Astrocyte of the cerebellum (primary cell): ENCODE measurements around the gene GSS.
A peak's percentile ranks its signal among the peaks of the same experiment; 100 is the strongest.

Source experiments
- DNase-seq: peaks from one replicate; pipeline ENCODE4 v3.0.0-alpha.2; 2011; ENCODE audit warnings: low read depth
- H3K4me3 ChIP-seq: 2 replicates; pipeline ENCODE4 v1.5.1; 2011; ENCODE audit warnings: mild to moderate bottlenecking, low read depth, low read length, moderate library complexity
- in situ Hi-C: cut with HindIII; loops from 2 replicates; pipeline ENCODE4 v1.10.0; 2017; ENCODE audit warnings: low sequenced_read_pairs
- TF ChIP-seq, protein P1 (sequence below): IDR thresholded peaks from 2 replicates; pipeline ENCODE4 v1.5.1; 2012; ENCODE audit warnings: low read length, low read depth, moderate library complexity, mild to moderate bottlenecking; ENCODE audit errors: missing control alignments

The GSS gene

DNA sequence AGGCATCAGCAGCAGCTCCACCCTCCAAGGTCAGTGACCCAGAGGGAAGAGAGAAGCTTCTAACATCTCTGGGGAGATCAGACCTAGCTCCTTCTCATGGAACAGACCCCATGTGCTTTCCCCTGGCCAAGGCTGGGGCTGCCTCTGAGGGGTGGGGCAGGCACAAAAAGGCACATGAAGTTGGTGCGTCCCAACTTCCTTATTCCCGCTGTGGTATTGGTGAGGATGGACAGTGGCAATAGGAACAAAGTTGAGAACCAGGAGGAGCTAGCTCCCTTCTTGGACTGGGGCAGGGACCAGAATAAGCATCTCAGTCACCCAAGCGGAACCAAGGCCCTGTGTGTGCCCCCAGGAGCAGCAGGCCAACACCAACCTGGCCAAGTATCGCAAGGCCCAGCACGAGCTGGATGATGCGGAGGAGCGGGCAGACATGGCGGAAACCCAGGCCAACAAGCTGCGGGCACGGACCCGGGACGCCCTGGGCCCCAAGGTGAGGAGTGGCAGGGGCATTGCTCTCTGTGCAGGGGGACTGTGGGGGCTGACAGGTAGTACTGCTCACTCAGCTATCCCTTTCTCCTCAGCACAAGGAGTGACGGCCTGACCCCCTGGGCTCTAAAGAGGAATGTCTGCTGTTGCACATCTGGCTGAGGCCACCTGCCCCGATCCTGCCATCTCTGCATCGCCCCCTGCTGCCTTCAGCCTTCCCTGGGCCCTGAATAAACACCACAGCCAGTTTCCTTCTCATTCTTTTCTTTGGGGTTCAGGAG, 46.2 kb upstream of the GSS start:
- in situ Hi-C loops = no loop called here
- no peak overlapping the region for H3K4me3 ChIP-seq

GRCh38 chr20:35000922-35001595, 45.5 kb upstream of the GSS start:
- in situ Hi-C loops = no loop called here
- TF ChIP-seq, protein P1, sequence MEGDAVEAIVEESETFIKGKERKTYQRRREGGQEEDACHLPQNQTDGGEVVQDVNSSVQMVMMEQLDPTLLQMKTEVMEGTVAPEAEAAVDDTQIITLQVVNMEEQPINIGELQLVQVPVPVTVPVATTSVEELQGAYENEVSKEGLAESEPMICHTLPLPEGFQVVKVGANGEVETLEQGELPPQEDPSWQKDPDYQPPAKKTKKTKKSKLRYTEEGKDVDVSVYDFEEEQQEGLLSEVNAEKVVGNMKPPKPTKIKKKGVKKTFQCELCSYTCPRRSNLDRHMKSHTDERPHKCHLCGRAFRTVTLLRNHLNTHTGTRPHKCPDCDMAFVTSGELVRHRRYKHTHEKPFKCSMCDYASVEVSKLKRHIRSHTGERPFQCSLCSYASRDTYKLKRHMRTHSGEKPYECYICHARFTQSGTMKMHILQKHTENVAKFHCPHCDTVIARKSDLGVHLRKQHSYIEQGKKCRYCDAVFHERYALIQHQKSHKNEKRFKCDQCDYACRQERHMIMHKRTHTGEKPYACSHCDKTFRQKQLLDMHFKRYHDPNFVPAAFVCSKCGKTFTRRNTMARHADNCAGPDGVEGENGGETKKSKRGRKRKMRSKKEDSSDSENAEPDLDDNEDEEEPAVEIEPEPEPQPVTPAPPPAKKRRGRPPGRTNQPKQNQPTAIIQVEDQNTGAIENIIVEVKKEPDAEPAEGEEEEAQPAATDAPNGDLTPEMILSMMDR = no peak
- no peak for DNase-seq
- H3K4me3 ChIP-seq = no peak overlapping the region

More for the DNA sequence above, 46.2 kb upstream of the GSS start:
- TF ChIP-seq, protein P1 = peak; percentile 50
- DNase-seq = no peak

GRCh38 chr20:35000311-35000921, 44.8 kb upstream of the GSS start:
- in situ Hi-C loops = no loop called here
- no peak for DNase-seq
- no peak overlapping the region for H3K4me3 ChIP-seq
- TF ChIP-seq, protein P1 = no peak

DNA sequence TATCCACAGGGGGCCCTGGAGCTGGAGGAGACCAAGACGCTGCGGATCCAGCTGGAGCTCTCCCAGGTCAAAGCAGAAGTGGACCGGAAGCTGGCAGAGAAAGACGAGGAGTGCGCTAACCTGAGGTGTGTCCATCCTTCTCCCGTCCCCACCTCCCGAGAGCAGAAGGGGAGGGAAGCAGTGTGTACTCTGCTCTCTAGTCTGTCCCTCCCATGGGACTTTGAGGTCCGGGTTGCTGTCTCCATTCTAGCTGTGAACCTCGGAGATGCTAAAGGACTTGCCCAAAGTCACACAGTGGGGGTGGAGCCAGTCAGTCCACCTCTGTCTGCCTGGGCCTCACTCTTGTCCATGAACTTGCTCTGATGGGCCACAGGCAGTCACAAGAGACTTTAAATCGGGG, 44.2 kb upstream of the GSS start:
- no peak overlapping the region for H3K4me3 ChIP-seq
- DNase-seq = no peak
- in situ Hi-C loops = no loop called here
- TF ChIP-seq, protein P1 = no peak

- DNase-seq = no peak
- TF ChIP-seq, protein P1 = no peak
- H3K4me3 ChIP-seq = no peak overlapping the region
- in situ Hi-C loops = no loop called here
Measured at GRCh38 chr20:34999021-34999451, 43.4 kb upstream of the GSS start.

- in situ Hi-C loops = no loop called here
- no peak overlapping the region for H3K4me3 ChIP-seq
- TF ChIP-seq, protein P1 = peak; percentile 8
- no peak for DNase-seq
Measured at GRCh38 chr20:34998331-34998950, 42.8 kb upstream of the GSS start.
